Caco-2 (cell line): ENCODE measurements around the gene MED29. TPM values are rescaled to one million over a fixed set of nuclear protein-coding genes. Genes with fewer than 3 reads are reported as not detected.

ENCODE experiments used
- BruUV-seq: library from RNA; stranded (reverse); fragments of 400-500 nt; replicated peaks from 2 replicates; lab custom pipeline; 2021; lab: Mats Ljungman, UMichigan
- CTCF ChIA-PET: fragments of 300-600 bp; sonication (Branson Sonifier 250); formaldehyde crosslinking; loops from one replicate; lab custom pipeline; 2022; ENCODE audit warnings: antibody characterized with exemption; lab: Charles Lee
- POLR2A ChIA-PET: fragments of 300-600 bp; sonication (Branson Sonifier 250); formaldehyde crosslinking; loops from one replicate; lab custom pipeline; 2022; ENCODE audit warnings: antibody characterized with exemption; lab: Charles Lee
- DNase-seq, 2 experiments: peaks; one replicate each; pipeline versions ENCODE4 v3.0.0 to v3.0.0-alpha.2; 2020 to 2022
- H3K27me3 ChIP-seq: replicated peaks from 2 replicates; pipeline ENCODE4 v1.6.0; 2011; ENCODE audit warnings: low read length; ENCODE audit not compliant: control insufficient read depth, insufficient read depth
- H3K36me3 ChIP-seq: 2 replicates; pipeline ENCODE4 v1.5.1; 2011; ENCODE audit warnings: low read length; ENCODE audit not compliant: control insufficient read depth, insufficient read depth
- H3K4me1 ChIP-seq: fragments of 250-450 bp; sonication (Bioruptor Pico); 2 replicates; pipeline ENCODE4 v1.5.1; 2020; ENCODE audit warnings: mild to moderate bottlenecking
- H3K4me3 ChIP-seq: 2 replicates; pipeline ENCODE4 v1.5.1; 2011; ENCODE audit warnings: low read depth, mild to moderate bottlenecking, control low read depth, low read length
- H3K9me3 ChIP-seq: fragments of 250-450 bp; sonication (Bioruptor Pico); 2 replicates; pipeline ENCODE4 v1.5.1; 2020; ENCODE audit warnings: mild to moderate bottlenecking, moderate library complexity
- H3K27ac Mint-ChIP-seq: one replicate; pipeline ENCODE4 v1.8.0; 2022; ENCODE audit warnings: mixed read lengths; ENCODE audit not compliant: unreplicated experiment
- H3K27me3 Mint-ChIP-seq: one replicate; pipeline ENCODE4 v1.8.0; 2022; ENCODE audit warnings: mixed read lengths; ENCODE audit not compliant: insufficient read depth, unreplicated experiment
- H3K36me3 Mint-ChIP-seq: one replicate; pipeline ENCODE4 v1.8.0; 2022; ENCODE audit warnings: mild to moderate bottlenecking, mixed read lengths; ENCODE audit not compliant: insufficient read depth, unreplicated experiment
- H3K4me1 Mint-ChIP-seq: one replicate; pipeline ENCODE4 v1.8.0; 2022; ENCODE audit warnings: low read depth, mixed read lengths; ENCODE audit not compliant: unreplicated experiment
- H3K4me3 Mint-ChIP-seq: one replicate; pipeline ENCODE4 v1.8.0; 2022; ENCODE audit warnings: mild to moderate bottlenecking, moderate library complexity, mixed read lengths; ENCODE audit not compliant: unreplicated experiment
- H3K9me3 Mint-ChIP-seq: one replicate; pipeline ENCODE4 v1.8.0; 2022; ENCODE audit warnings: mixed read lengths; ENCODE audit not compliant: unreplicated experiment
- CTCF ChIP-seq, 2 experiments: fragments of 200-600 bp in 1 of 2; IDR thresholded peaks; 1 replicate in 1 of 2; 2 replicates in 1 of 2; pipeline versions ENCODE4 v1.5.1 to v1.8.0; 2011 to 2022; ENCODE audit warnings: antibody characterized with exemption in 1 of 2, control low read depth in 1 of 2, inconsistent platforms in 1 of 2, low read depth in 1 of 2, low read length in 1 of 2, mild to moderate bottlenecking in 1 of 2, moderate library complexity in 1 of 2; ENCODE audit not compliant: insufficient read depth in 1 of 2, severe bottlenecking in 1 of 2, unreplicated experiment in 1 of 2
- intact Hi-C: fragments of 100-400 bp; cut with micrococcal nuclease; formaldehyde crosslinking; loops from one replicate; pipeline ENCODE4 v1.10.0; 2022; ENCODE audit not compliant: unreplicated experiment
- total RNA-seq: library from RNA; stranded (reverse); gene quantifications from 2 replicates; pipeline ENCODE4 v1.2.3, GENCODE V29; 2022

Gene MED29
- total RNA-seq, 1 experiment from 2014 or later, result 50.8 TPM

- no peaks in the 10 kb centered on the region for H3K27me3 Mint-ChIP-seq
- H3K36me3 ChIP-seq, result peaks cover 4% of the 10 kb centered on the region
- H3K9me3 Mint-ChIP-seq, result no peaks in the 10 kb centered on the region
- H3K36me3 Mint-ChIP-seq, result peaks cover 55% of the 10 kb centered on the region
- no peak overlapping the region for H3K4me3 Mint-ChIP-seq
- ChIA-PET CTCF (no interaction called here), POLR2A (no interaction called here)
- H3K4me1 ChIP-seq, result no peaks in the 10 kb centered on the region
- DNase-seq, result no peak
- no peak overlapping the region for H3K27ac Mint-ChIP-seq
- no peak overlapping the region for H3K4me3 ChIP-seq
- H3K4me1 Mint-ChIP-seq, result no peaks in the 10 kb centered on the region
- TF ChIP-seq CTCF (IDR thresholded peaks at IDR 0.05; ENCODE audit: insufficient read depth in 1 of 2, low read depth in 1 of 2, low read length in 1 of 2, severe bottlenecking in 1 of 2, unreplicated experiment in 1 of 2), result no peak
- H3K27me3 ChIP-seq, result no peaks in the 10 kb centered on the region
- intact Hi-C loops, result no loop called here
- no TSS peak for BruUV-seq
- H3K9me3 ChIP-seq, result no peaks in the 10 kb centered on the region
Observed at GRCh38 chr19:39360599-39360998, 30.6 kb upstream of the MED29 start.

GRCh38 chr19:39362682-39363657 is 28.2 kb upstream of the MED29 start:
- POLR2A ChIA-PET, result no interaction called here
- Mint-ChIP-seq H3K4me1 (no peaks in the 10 kb centered on the region), H3K27me3 (no peaks in the 10 kb centered on the region), H3K36me3 (peaks cover 39% of the 10 kb centered on the region), H3K4me3 (no peak overlapping the region), H3K27ac (no peak overlapping the region), H3K9me3 (no peaks in the 10 kb centered on the region)
- Histone ChIP-seq H3K9me3 (no peaks in the 10 kb centered on the region), H3K36me3 (peaks cover 7% of the 10 kb centered on the region), H3K4me1 (no peaks in the 10 kb centered on the region), H3K27me3 (no peaks in the 10 kb centered on the region), H3K4me3 (no peak overlapping the region)
- CTCF ChIA-PET, result no interaction called here
- DNase-seq, result no peak
- intact Hi-C loops, result no loop called here
- no TSS peak for BruUV-seq
- no peak for TF ChIP-seq CTCF (IDR thresholded peaks at IDR 0.05; ENCODE audit: insufficient read depth in 1 of 2, low read depth in 1 of 2, low read length in 1 of 2, severe bottlenecking in 1 of 2, unreplicated experiment in 1 of 2)

GRCh38 chr19:39363901-39364457 is 27.2 kb upstream of the MED29 start:
- TF ChIP-seq CTCF (IDR thresholded peaks at IDR 0.05; ENCODE audit: insufficient read depth in 1 of 2, low read depth in 1 of 2, low read length in 1 of 2, severe bottlenecking in 1 of 2, unreplicated experiment in 1 of 2), result no peak
- Histone ChIP-seq H3K4me3 (no peak overlapping the region), H3K4me1 (no peaks in the 10 kb centered on the region), H3K36me3 (peaks cover 7% of the 10 kb centered on the region), H3K27me3 (no peaks in the 10 kb centered on the region), H3K9me3 (no peaks in the 10 kb centered on the region)
- ChIA-PET POLR2A (no interaction called here), CTCF (interaction anchor here (0.5 kb wide), 1 partner anchor 33 kb away, joined by 3 read pairs; no protein-coding TSS in a partner anchor)
- intact Hi-C loops, result no loop called here
- Mint-ChIP-seq H3K36me3 (peaks cover 39% of the 10 kb centered on the region), H3K4me3 (no peak overlapping the region), H3K27ac (no peak overlapping the region), H3K27me3 (no peaks in the 10 kb centered on the region), H3K9me3 (no peaks in the 10 kb centered on the region), H3K4me1 (no peaks in the 10 kb centered on the region)
- DNase-seq, result no peak
- no TSS peak for BruUV-seq
